GM13977 (cell line): Measurements from ENCODE around the gene HDGF.
"Not testable (repeated sequence)": the region's sequence is repeated elsewhere in the genome, so short reads cannot be mapped to it uniquely, and the experiment has no call there.

Experiments used
- DNase-seq: peaks from one replicate; pipeline ENCODE4 v3.0.0; 2012; ENCODE audit warnings: low spot score
- in situ Hi-C: fragments of 300-500 bp; cut with MboI; formaldehyde crosslinking; loops from one replicate; pipeline ENCODE4 v1.12.0; 2022; ENCODE audit warnings: low sequenced_read_pairs, low pct_unique_long_range_greater_than_20kb, mixed read lengths, inconsistent platforms; ENCODE audit not compliant: unreplicated experiment
- TF ChIP-seq, protein P1 (sequence below): IDR thresholded peaks from 2 replicates; pipeline ENCODE4 v1.5.1; 2012; ENCODE audit warnings: mild to moderate bottlenecking, control low read depth; ENCODE audit not compliant: insufficient read depth; ENCODE audit errors: extremely low read depth, missing control alignments

Gene HDGF

DNA sequence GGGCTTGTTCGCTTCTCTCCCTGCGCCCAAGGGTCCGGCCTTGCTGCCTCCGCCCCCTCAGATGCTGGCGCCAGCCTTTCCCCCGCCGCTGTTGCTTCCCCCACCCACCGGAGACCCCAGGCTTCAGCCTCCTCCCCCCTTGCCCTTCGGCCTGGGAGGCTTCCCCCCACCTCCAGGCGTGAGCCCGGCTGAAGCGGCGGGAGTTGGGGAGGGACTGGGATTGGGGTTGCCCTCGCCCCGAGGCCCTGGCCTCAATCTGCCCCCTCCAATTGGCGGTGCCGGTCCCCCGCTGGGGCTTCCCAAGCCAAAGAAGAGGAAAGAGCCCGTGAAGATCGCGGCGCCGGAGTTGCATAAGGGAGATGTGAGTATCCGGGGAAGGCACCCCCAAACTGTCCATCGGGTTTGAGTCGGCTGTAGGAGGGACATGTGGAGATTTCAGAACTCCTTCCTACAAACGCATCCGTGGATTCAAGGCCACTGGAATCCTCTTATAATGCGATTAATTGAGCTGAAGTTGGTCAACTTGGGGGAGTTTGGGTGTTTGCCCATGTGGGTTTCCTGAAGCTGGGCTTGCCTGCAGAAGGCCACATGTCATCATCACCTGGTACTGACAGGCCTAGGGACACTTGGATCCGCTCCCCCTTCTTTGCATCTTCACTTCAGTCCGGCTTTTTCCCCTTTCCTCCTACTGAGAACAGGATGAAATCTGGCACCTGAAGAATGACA, 16.6 kb upstream of the HDGF start:
- DNase-seq = no peak
- in situ Hi-C loops = no loop called here
- TF ChIP-seq, protein P1, sequence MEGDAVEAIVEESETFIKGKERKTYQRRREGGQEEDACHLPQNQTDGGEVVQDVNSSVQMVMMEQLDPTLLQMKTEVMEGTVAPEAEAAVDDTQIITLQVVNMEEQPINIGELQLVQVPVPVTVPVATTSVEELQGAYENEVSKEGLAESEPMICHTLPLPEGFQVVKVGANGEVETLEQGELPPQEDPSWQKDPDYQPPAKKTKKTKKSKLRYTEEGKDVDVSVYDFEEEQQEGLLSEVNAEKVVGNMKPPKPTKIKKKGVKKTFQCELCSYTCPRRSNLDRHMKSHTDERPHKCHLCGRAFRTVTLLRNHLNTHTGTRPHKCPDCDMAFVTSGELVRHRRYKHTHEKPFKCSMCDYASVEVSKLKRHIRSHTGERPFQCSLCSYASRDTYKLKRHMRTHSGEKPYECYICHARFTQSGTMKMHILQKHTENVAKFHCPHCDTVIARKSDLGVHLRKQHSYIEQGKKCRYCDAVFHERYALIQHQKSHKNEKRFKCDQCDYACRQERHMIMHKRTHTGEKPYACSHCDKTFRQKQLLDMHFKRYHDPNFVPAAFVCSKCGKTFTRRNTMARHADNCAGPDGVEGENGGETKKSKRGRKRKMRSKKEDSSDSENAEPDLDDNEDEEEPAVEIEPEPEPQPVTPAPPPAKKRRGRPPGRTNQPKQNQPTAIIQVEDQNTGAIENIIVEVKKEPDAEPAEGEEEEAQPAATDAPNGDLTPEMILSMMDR = no peak

DNA sequence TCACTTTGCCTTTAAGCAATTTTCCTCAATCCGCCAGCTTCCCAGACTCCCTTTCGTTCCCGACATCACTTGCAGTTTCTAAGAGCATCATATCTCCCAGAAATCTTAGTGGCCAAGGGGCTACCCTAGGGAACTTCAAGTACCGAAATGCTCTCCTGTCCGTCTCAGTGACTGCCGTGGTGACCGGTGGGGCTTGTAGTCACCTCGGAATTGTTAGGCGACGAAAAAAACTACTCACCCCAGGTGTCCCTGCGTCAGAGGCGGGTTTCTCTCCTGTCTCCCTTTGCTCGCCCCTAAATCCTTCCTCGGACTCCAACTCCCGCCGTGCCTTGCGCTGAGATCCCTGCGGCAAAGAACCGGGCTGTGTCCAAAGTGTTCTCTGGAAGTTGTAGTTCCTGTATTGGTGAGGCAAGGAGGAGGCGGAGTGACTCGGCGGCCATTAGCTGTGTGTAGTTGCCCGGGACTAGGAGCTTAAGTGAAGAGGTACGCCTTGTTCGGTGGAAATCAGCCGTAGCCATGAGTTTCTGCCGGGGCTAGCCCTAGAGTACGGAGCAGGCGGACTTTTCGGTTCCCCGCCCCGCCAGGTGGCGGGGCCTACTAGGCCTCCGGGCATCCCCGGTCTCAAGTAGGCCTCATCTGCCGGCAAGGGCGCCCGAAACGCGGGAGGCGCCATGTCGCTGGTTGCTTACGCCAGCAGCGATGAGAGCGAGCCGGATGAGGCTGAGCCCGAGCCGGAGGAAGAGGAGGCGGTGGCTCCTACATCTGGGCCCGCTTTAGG, 15.8 kb upstream of the HDGF start, which contains the start of gene PRCC:
Gene PRCC, plus strand, starts transcription at position 435 of the 778 bp plus-strand sequence. Its CDS starts 237 bp downstream, at position 672.
- DNase-seq = peak; percentile 90
- TF ChIP-seq, protein P1 = no peak
- in situ Hi-C loops = no loop called here

DNA sequence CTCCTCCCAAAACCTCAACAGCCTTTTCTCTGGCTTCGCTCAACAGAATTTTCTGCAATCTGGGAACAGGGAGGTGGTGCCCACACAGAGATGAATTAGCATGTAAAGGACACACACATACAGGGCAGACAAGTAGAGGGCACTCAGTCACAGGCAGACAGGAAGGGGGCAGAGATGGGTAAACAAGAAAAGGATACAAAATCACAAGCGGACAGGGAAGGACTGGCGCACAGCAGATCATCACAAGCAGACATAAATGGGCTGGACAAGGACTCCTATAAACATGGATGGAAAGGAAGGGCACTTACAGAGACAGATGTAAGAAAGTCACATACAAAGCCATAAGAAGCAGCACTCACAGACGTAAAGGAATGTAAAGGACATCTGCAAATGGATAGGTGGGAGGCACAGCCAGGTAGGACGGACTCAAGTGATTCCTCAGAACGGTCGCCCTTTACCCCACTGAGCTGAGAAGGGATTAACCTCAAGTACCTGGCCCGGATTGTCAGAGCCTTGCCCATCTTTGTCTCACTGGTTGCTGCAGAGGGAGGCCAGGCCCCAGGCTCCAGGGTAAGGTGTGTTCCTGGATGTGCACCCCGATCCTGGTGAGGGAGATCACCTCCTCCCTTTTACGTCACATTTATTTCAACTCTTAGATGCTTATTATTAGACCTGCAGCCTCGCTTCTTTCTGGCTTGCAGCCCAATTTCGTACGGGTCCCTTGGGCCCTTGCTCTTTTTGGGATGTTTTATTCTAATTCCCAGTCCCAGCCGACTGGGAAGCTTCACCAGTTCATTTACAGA, 15.0 kb upstream of the HDGF start:
- DNase-seq = no peak
- TF ChIP-seq, protein P1 = no peak
- in situ Hi-C loops = no loop called here

DNA sequence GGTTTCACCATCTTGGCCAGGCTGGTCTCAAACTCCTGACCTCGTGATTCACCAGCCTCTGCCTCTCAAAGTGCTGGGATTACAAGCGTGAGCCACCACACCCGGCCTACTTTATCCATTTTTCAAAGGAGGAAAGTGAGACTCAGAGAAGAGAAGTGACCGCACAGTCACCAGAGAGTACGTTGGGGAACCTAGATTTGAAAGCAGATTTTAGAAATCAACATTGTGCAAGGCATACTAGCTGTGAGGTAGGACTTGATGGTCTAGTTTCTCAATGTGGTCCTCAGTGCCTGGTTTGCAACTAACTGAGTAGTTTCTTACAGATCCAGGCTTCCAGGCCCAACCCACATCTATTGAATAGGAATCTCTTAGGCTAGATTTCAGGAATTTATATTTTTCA, 14.2 kb upstream of the HDGF start:
- DNase-seq = no peak
- in situ Hi-C loops = no loop called here
- TF ChIP-seq, protein P1 = no peak

DNA sequence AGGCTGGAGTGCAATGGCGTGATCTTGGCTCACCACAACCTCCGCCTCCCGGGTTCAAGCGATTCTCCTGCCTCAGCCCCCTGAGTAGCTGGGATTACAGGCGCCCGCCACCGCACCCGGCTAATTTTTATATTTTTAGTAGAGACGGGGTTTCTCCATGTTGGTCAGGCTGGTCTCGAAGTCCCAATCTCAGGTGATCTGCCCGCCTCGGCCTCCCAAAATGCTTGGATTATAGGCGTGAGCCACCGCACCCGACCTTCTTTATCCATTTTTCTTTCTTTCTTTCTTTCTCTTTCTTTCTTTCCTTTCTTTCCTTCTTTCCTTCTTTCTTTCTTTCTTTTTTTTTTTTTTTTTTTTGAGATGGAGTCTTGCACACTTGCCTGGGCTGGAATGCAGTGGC, 13.7 kb upstream of the HDGF start:
- in situ Hi-C loops, DNase-seq: not testable (repeated sequence)

DNA sequence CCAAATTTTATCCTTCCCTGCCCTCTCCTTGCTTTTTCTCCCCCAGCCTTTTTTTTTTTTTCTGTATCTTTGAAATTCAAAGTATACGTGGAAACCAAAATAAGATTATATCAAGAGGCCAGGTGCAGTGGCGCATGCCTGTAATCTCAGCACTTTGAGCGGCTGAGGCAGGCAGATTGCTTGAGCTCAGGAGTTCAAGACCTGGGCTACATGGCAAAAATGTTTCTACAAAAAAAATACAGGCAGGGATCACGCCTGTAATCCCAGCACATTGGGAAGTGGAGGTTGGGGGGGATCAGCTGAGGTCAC, 9.3 kb upstream of the HDGF start:
- DNase-seq = no peak
- in situ Hi-C loops = no loop called here
- TF ChIP-seq, protein P1 = no peak
